ENCODE measurements around the gene MRPS5.

- TF ChIP-seq CTCF (IDR thresholded peaks at IDR 0.05) (no peak), POLR2A (IDR thresholded peaks at IDR 0.05) (no peak), EP300 (IDR thresholded peaks at IDR 0.05) (no peak)
These were observed 70.0 kb downstream of the MRPS5 start for GRCh38 chr2:95051626-95052025.

All from suprapubic skin (tissue), 3 donors.